ENCODE data around the gene GMCL1. TPM values are rescaled to one million over a fixed set of nuclear protein-coding genes. Genes with fewer than 3 reads are reported as not detected.

Gene GMCL1
- total and polyA plus RNA-seq, 9 of the 15 experiments (the other 6 are each of a cell fraction or from before 2014, with no cell fraction given): 7.0 to 27.3 (median 15.4) TPM

- no peak for TF ChIP-seq GTF3C2 (IDR thresholded peaks at IDR 0.05; ENCODE audit: borderline replicate concordance, extremely low read depth, insufficient read length)
- no peak for TF ChIP-seq POLR3A (IDR thresholded peaks at IDR 0.05; ENCODE audit: borderline replicate concordance, extremely low read depth, insufficient read depth, insufficient read length)
- no peak for TF ChIP-seq ARID3A (IDR thresholded peaks at IDR 0.05; ENCODE audit: borderline replicate concordance, low read depth, low read length)
- TF ChIP-seq ATF2 (CRISPR knock-in tag; IDR thresholded peaks at IDR 0.05): 0 out of 2 replicates have a peak, but pooled peaks have one; percentile 63
- peak; percentile 36; the same call in 1 of the 2 replicates for TF ChIP-seq ZBTB33 (CRISPR knock-in tag; IDR thresholded peaks at IDR 0.05)
- peak; percentile 97 for TF ChIP-seq RFX5 (IDR thresholded peaks at IDR 0.05; ENCODE audit: low read depth, low read length)
- 0 out of 2 replicates have a peak, but pooled peaks have one; percentile 5 for TF ChIP-seq ILF3 (IDR thresholded peaks at IDR 0.05; ENCODE audit: borderline replicate concordance)
- no peak; the same call in 1 of the 2 replicates for TF ChIP-seq STAG1 (CRISPR knock-in tag; IDR thresholded peaks at IDR 0.05; ENCODE audit: borderline replicate concordance)
- peak; percentile 80 to 86 for TF ChIP-seq MAZ (CRISPR knock-in tag; conservative IDR thresholded peaks at IDR 0.05 in 1 of 2, IDR thresholded peaks at IDR 0.05 in 1 of 2)
- peak in 2 of 3 experiments; percentile 12 to 85; a peak in 3 of 6 replicates for TF ChIP-seq ZBTB11 (CRISPR knock-in tag; IDR thresholded peaks at IDR 0.05)
Observed at GRCh38 chr2:69914164-69914949, 84.9 kb downstream of the GMCL1 start (continued).
